KG1 (cell line): ENCODE data around the gene SMARCA2.

Experiments
- DNase-seq: peaks from one replicate; lab custom pipeline; 2025; lab: John Stamatoyannopoulos, UW

Gene SMARCA2

GRCh38 chr9:2210201-2210600 is 195.1 kb downstream of the SMARCA2 start:
- no peak for DNase-seq

DNA sequence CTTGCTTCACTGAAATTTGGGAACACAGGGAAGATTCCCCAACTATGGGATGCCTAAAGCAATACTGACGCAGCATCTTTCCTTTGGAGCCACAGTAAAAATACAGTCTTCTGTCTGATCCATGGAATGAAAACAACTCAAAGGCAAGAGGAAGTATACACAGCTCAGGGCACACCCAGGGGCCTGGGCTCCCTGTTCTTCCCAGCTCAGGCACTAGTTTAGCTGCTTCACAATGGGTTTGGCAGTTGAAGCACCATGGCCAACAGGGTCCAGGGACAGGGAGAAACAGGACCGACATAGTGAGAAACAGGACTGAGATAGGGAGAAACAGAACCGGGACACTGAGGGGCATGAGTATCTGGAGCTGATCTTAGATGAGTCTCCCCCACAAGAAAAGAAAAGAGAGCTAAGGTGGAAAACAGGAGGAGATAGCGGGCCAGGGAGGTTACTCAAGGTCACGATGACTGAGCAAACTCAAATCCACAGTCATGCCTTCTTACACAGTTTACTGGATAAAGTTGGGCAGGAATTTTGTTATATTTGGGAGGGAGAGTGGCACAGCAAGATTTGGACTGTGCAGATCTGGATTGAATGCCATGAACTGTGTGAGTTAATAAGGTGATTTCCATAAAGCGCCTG is 198.8 kb downstream of the SMARCA2 start:
- no peak for DNase-seq

DNA sequence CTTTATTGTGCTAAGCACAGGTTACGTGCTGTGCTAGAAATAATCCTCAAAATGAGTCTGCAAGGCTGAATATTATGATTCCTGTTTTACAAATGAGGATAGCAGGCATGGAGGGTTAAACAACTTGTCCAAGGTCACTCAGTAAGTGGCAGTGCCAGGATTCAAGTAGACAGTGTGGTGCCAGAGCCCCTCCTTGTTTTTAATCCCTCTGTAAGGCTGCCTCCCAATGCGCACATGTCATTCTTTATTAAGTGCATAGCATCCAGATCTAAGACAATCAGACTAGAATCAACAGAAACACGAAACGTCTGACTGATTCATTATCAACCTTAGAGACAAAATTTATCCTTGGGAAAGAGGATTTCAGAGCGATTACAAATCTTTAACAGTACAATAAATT is 199.6 kb downstream of the SMARCA2 start:
- DNase-seq = no peak

- no peak for DNase-seq
These were observed 200.8 kb downstream of the SMARCA2 start for GRCh38 chr9:2215921-2216441.

DNA sequence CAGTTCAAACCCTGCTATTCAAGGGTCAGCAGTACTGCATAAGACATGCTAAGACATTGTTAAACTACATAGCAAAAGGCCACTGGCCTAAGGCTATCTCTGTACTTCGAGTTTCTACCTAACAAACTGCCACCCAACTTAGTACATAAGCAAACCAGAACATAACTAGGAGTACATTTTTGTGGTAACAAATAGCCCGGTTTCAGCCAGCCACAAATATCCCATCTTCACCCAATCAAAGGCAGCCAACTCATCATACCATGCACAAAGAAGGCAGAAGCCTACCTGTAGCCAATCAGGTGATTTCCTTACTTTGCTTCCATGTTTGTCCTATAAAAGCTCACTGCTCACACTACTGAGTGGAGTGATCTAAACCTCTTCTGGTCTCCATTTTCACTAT is 201.4 kb downstream of the SMARCA2 start:
- no peak for DNase-seq

- DNase-seq = no peak
These were observed 202.4 kb downstream of the SMARCA2 start for GRCh38 chr9:2217540-2217939.

GRCh38 chr9:2220036-2220435 is 204.9 kb downstream of the SMARCA2 start:
- DNase-seq = no peak

- DNase-seq = no peak
These were observed 212.2 kb downstream of the SMARCA2 start for GRCh38 chr9:2227144-2227867.

- no peak for DNase-seq
These were observed 213.0 kb downstream of the SMARCA2 start for GRCh38 chr9:2228132-2228531.

- no peak for DNase-seq
These were observed 213.5 kb downstream of the SMARCA2 start for GRCh38 chr9:2228641-2229040.

- DNase-seq = no peak
These were observed 214.1 kb downstream of the SMARCA2 start for GRCh38 chr9:2229109-2229721.

DNA sequence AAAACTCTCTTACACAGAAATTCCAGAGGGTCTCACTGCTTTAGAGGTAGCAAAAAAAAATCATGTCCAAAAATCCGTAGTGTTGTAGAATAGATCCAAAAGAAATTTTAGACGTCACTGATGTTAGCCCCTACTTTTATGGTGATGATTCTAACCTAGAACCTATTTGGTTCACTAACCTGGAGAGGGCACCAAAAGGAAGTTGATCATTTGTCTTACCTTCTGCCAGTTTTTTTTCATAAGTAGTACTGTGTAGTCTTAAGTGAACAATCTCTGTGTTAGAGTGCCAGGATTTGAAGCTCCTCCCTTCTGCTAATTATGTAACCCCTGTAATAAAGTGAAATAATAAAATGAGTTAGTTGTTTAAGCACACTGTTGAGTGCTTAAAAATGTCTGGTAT is 215.2 kb downstream of the SMARCA2 start:
- no peak for DNase-seq

- no peak for DNase-seq
These were observed 216.0 kb downstream of the SMARCA2 start for GRCh38 chr9:2231101-2231500.

DNA sequence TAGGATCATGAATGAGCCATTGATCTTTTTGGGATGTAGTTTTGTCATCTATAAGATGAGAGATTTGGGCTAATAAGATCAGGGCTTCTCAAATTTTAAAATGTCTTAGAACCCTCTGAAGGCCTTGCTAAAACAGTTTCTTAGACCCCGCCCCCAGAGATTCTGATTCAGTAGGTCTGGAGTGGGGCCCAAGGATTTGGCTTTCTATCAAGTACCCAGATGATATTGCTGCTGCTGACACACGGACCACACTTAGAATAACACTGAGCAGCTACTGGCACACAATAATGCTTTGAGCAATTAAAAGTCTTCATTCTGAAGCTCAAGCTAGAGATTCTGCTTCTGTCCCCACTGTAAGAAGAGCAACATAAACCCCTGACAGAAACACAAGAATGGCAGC is 216.7 kb downstream of the SMARCA2 start:
- DNase-seq = no peak

DNA sequence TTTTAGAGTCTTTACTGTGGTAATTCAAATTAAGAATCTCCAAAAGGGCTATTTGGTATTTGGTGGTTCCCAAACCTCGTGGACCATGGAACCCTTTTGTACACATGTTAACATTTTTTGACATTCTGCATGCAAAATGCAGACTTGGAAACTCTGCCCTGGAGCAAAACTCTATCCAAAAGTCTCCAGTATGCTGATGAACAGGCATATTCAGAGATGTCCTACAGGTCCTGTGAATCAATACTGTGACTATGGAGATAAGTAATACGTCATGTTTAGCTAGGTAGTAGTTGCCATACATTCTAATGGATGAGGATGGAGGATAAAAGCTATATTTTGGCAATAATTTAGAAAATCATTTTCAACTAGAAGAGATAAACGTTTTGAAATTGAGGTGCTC is 218.1 kb downstream of the SMARCA2 start:
- DNase-seq = no peak

DNA sequence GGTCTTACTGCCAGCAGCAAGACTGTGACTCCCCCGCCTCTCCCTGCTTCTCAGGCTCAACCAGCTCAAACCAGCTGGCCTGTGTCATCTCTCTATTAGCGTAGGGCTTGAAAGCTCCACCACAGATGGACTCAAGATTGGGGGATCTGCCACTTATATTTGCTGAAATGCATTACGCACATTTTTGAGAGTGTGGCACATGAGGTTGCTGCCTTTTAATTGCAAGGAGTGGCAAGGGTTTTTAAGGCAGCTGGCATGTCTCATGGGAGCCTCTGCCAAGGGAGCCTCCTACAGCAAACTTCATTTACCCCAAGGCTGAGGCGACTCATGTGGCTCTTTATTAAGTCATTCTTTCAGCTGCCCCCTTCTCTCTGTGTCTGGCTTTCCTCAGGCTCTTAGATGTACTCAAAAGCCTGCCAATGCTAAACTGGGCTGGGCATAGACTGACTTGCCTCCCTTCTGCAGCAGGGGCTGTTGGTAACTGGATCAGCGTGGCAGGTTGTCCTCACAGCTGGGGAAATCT is 219.3 kb downstream of the SMARCA2 start:
- no peak for DNase-seq

DNA sequence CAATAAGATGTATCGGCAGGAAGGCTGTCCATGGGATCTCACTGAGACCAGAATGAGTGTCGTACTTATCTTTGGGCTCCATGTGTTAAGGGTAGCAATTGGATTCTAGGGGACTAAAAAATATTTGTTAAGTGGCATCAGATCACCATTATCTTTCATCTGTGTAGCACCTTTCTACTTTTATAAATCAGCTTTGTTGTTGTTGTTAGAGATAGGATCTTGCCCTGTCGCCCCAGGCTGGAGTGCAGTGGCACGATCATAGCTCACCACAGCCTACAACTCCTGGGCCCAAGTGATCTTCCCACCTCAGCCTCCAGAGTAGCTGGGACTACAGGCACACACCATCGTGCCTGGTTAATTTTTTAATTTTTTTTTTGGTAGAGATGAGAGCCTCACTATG is 220.5 kb downstream of the SMARCA2 start:
- no peak for DNase-seq

DNA sequence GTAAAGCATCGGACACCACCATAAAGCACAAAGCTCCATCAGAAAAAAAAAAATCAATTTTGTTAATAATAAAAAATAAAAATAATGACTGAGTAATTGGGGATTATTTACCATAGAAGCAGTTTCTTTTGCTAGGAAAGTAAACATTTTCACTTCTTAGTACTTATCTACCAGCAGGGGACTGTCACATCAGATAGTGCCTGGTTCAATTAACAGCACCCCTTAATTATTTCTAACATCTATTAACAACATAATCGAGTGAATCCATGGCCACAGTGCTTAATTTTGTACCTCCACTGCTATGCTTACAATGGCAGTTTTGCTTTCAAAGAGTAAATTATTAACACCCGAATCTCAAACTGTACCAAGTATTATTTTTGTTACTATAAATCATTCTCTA is 221.7 kb downstream of the SMARCA2 start:
- DNase-seq = no peak

DNA sequence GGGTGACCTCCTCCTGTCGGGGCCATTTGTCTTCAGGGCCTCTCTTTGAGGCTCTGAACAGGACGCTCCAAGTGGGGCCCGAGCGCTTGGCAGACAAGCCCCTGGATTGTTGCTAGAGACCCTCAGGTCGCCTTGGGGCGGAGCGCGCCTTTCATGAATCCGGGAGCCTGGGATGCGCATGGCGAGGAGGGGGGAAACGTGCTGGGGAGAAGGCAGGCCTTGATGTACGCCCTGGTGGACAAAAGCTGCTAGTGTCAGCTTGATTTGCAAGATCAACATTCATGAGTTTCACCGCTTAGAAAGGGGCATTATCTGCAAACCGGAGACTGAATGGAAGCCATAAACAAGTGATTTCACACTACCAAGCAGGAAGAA is 226.3 kb downstream of the SMARCA2 start:
- DNase-seq = no peak

- DNase-seq = peak; percentile 51
These were observed 226.9 kb downstream of the SMARCA2 start for GRCh38 chr9:2241836-2242741.

GRCh38 chr9:2242831-2243330 is 227.7 kb downstream of the SMARCA2 start:
- DNase-seq = no peak
